Kidney tubule cell (primary cell): ENCODE data around the gene PPFIA1.
"Not testable (repeated sequence)": the region's sequence is repeated elsewhere in the genome, so short reads cannot be mapped to it uniquely, and the experiment has no call there.

Experiments
- DNase-seq: peaks from one replicate; pipeline ENCODE4 v3.0.0-alpha.2; 2018; ENCODE audit warnings: low spot score

The PPFIA1 gene

GRCh38 chr11:70326365-70326811 is 55.9 kb downstream of the PPFIA1 start:
- no peak for DNase-seq

GRCh38 chr11:70326833-70327232 is 56.3 kb downstream of the PPFIA1 start:
- DNase-seq: no peak

- DNase-seq: no peak
These were observed 57.2 kb downstream of the PPFIA1 start for GRCh38 chr11:70327717-70328116.

- DNase-seq: peak; percentile 77
These were observed 58.1 kb downstream of the PPFIA1 start for GRCh38 chr11:70328556-70328955.

GRCh38 chr11:70331320-70331843 is 60.9 kb downstream of the PPFIA1 start:
- not testable (repeated sequence) for DNase-seq

- DNase-seq: no peak
These were observed 61.4 kb downstream of the PPFIA1 start for GRCh38 chr11:70331901-70332300.

- no peak for DNase-seq
These were observed 62.1 kb downstream of the PPFIA1 start for GRCh38 chr11:70332567-70332966.

- DNase-seq: no peak
These were observed 62.8 kb downstream of the PPFIA1 start for GRCh38 chr11:70333261-70333660.

GRCh38 chr11:70334351-70334995 is 64.0 kb downstream of the PPFIA1 start:
- DNase-seq: no peak

GRCh38 chr11:70335511-70335910 is 65.0 kb downstream of the PPFIA1 start:
- DNase-seq: no peak

- peak; percentile 9 for DNase-seq
These were observed 68.1 kb downstream of the PPFIA1 start for GRCh38 chr11:70338594-70338993.

GRCh38 chr11:70339066-70339465 is 68.6 kb downstream of the PPFIA1 start:
- no peak for DNase-seq

- no peak for DNase-seq
These were observed 71.5 kb downstream of the PPFIA1 start for GRCh38 chr11:70341881-70342429.

- peak; percentile 72 for DNase-seq
These were observed 73.1 kb downstream of the PPFIA1 start for GRCh38 chr11:70343636-70344035.

GRCh38 chr11:70348191-70348590 is 77.7 kb downstream of the PPFIA1 start:
- no peak for DNase-seq

- no peak for DNase-seq
These were observed 78.1 kb downstream of the PPFIA1 start for GRCh38 chr11:70348608-70349007.

GRCh38 chr11:70351646-70352045 is 81.2 kb downstream of the PPFIA1 start:
- DNase-seq: no peak

GRCh38 chr11:70352100-70352499 is 81.6 kb downstream of the PPFIA1 start:
- DNase-seq: no peak

- DNase-seq: no peak
These were observed 82.1 kb downstream of the PPFIA1 start for GRCh38 chr11:70352601-70353000.

GRCh38 chr11:70353329-70353728 is 82.8 kb downstream of the PPFIA1 start:
- DNase-seq: no peak

- no peak for DNase-seq
These were observed 83.5 kb downstream of the PPFIA1 start for GRCh38 chr11:70353900-70354568.

GRCh38 chr11:70354629-70355028 is 84.1 kb downstream of the PPFIA1 start:
- DNase-seq: no peak

GRCh38 chr11:70358753-70359152 is 88.3 kb downstream of the PPFIA1 start:
- DNase-seq: no peak
